Anterior cingulate cortex (tissue), 58 donors: Measurements from ENCODE around the gene SND1.

ENCODE experiments used
- DNase-seq, 58 donors: peaks; one replicate each; lab custom pipeline; 2025; lab: John Stamatoyannopoulos, UW

Gene SND1

DNA sequence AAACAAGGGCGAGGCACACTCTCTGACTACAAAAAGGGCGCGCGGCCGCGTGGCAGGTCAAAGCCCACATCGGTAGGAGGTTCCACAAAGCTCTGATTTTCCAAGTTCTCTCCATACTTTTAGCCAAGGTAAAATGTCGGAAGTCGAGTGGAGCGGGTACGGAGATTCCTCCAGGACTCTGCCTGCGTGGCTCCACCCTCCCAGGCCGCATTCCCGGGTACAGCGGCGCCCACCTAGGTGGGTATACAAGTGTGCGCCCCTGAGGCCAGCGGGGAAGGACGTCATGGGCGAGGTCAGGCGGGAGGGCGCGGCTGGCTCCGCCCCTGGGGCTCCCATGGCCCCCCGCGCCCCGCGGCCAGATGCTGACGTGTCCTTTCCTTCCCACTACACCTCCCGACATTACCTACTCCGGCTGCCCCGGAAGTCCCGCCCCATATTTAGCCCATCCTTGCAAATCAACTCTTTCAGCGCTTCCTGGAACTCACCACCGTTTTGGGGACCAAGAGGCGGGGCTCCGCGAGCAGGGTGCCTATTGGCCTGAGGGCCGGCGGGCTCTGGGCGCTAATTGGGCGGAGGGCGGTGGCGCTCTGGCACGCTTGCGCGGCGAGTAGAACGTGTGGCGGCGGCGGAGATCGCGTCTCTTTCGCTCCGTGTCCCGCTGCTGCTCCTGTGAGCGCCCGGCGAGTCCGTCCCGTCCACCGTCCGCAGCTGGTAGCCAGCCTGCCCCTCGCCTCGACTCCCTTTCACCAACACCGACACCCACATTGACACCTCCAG is at the start of gene SND1:
SND1 (plus strand) TSS at position 639 of the 777 bp plus-strand sequence. CDS start 180 bp downstream, outside the sequence.
- peak; percentile 83 to 100 (median 98) for DNase-seq

DNA sequence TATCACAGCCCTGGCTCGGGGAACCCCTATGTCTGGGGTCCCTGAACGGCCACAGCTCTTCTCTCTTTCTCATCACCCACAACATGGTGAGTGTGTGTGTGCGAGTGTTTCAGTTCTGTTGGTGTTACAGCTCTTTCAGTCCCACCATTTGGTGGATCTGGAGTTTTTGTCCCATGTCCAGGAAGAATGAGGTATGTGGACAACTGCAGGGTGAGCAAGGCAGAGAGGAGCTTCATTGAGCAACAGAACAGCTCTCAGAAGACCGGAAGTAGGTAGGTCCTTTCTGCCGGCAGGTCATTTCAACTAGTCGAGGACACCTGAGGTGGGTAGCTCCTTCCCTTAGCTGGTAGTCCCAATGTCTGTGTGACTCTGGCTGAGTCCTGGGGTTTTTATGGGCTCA is 43.5 kb upstream of the SND1 start:
- no peak for DNase-seq

DNA sequence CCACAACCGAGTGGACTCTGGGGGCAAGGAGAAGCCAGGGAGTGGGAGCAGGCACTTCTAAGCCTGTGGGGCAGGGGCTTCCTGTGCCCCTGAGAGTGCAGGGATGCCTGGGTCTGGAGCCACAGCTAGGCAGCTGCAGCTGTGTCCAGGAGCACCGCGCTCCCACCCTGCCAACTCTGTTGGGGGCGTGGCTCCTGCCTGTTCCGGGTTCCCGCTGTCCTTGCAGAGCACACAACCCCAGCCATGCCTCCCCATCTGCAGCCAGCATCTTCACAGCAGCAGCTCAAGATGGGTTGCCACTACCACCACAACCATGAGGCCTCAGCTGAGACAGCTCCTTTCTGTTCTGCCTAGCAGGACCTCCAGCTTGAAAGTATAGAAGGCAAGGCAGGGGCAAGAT is 42.7 kb upstream of the SND1 start:
- DNase-seq, result no peak

DNA sequence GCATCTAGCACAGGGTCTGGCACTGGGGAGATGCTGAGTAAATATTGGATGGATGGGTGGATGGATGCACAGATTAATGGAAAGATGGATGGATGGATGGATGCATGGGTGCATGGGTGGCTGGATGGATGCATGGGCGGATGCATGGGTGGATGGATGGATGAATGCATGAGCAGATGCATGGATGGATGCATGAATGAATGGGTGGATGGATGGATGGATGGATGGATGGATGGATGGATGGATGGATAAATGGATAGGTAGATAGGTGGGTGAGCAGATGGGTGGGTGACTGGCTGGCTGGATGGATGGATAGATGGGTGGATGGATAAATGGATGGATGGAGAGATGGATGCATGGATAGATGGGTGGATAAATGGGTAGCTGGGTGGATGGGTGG is 39.7 kb upstream of the SND1 start:
- no peak for DNase-seq

DNA sequence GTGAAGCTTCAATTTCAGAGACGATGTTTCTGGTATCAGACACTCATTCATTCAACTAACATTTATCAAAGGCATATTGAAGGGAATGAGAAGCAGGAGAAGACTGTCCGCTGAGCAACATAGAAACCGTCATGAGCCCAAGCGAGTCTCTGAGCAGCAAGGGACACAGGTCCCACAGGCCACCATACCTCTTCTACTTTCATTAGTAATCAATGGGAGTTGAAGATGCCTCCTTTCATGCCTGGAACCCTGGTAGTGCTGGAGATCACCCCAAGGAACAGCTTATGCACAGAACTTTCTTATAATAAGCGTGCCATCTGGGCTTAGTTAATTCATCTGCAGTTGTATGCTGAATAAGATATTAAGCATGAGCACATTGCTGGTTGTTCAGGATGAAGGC is 35.3 kb upstream of the SND1 start:
- no peak for DNase-seq

DNA sequence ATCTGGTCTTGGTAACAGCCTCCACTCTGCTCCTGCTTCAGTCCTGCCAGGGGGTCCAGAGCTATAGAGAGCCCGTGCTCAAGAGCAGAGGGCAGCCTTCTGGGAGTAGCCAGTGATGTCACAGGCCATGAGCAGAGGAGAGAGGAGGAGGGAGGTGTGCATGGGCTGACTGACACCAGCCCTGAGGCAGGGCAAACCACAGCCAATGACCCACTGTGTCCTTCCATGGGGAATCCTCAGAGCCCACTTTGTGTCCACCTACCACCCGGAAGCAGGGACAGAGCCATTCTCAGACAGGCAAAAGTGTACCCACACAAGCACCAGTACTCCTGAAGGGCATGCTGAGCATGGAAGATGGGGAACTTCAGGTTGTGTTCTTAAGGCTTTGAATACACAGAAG is 34.0 kb upstream of the SND1 start, which contains the start of gene PAX4:
PAX4 (minus strand) TSS at position 101 of the 400 bp plus-strand sequence. CDS start 2,214 bp downstream, outside the sequence.
- DNase-seq, result no peak

DNA sequence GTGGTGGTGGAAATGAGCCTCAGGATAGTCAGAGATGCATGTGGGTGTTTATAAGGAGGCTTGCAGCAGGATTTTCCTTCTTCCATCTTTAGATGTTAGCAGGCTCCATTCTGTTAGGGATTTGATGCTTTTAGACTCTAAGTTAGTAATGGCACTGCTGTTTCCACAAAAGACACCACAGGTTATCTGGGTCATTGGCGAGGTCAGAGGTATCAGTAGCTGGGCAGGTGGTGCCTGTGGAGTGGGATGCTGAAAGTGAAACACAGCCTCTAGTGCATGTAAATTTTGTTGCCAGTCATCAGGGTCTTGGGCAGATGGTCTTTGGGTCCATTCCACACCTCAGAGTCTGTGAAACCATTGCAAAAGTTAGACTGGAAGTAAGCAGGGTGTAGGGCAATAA is 33.2 kb upstream of the SND1 start:
- no peak for DNase-seq

DNA sequence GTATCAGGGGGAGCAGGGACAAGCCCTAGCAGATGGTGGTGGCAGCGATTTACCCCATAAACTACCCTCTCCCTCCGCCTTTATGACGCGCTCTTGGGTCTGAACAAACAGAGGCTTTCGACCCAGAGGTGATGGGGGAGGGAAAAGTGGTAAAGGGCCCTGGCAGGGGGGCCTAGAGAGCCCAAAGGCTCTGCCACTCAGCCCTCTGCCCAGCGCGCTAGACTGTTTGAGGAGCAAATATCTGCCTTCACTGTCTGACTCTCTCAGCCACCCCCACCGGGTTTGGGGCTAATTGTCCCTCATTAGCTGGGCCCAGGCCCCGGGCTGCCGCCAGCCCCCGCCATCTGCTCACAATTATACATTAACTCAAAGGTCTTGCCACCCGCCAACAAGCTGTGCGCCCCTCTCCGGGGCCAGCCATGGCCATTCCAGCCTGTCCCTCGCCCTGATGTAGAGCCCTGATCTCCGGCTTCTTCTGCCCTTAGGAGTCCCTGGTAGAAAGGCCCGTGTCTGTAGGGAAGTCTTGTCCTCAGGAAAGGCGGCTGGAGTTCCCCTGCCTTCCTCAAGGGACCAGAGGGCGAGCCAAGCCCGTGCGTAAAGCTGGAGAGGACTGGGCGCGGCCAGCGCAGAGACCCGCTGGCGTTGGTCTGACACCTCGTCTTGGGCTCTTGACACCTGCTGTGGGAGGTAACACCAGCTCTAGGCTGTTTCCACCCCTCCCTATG is 32.2 kb upstream of the SND1 start:
- DNase-seq, result peak in 3 of 58 donors; percentile 1 to 25 (median 3)

DNA sequence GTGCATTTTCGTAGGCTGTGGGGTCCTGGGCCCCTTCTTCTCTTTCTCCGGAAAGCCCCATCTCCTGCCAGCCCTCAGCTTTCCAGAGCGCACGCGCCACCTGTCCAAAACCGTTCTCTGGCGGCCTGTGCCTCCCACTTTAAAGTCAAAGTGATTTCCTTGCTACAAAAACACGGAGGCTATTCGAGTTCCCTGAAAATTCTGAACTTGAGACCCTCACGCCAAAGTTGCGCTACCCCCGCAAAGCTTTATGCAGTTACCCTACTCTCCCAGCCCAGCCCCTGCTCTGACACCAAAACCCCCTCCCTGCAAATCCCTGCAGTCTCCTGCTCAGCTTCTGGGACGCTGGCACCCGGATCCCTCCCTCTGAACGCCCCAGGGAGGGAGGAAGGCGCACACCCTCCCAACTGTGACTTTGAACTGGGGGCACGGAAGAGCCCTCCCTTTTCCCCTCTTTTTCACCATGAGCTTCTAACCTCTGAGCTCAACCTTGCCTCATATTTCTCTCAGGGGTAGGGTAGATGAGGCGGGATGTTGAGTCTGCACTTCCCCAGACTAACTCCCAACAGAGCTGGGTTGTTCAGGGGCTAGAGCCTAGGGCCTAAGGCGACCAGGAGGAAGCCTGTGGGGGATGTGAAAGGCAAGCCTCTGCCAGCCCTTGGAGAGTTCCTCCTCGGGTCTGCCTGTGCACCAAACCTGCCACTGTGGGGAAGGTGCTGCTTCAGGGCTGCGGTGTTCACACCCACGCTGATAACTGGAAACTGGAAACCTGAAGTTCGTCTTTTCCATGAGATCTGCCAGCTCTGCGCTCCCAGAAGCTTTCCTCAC is 31.4 kb upstream of the SND1 start:
- DNase-seq, result peak in 2 of 58 donors; percentile 1 to 4

DNA sequence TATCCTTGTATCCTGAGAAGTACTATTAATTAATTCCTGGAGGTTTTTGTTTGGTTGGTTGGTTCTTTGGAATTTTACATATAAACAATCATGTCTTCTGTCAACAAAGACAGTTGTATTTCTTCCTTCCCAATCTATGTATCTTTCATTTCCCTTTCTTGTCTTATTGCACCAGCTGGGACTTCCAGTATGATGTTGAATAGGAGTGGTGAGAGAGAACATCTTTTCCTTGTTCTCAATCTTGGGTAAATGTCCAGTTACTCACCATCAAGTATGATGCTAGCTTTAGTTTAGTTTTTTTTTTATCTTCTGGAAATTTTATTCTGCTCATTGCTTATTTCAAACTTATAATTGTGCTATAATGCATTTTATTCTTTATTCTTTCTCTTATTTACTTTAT is 26.7 kb upstream of the SND1 start:
- no peak for DNase-seq

DNA sequence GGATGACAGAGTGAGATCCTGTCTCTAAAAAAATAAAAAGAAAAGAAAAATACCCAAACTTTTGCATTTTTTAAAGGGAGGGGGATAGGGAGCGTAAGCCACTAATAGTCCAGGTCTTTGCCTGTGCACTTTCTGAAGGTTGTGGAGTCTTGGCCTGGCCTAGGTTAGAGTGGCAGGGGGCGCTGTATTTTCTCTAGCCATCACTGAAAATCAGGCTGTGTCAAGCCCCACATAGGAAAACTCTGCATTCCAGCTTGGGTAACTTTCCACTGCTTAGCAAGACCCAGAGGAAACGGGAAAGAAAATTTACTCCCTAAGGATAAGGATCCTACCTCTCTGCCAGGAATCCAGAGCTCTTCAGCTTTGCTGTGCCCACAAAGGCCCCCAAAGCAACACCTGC is 23.5 kb upstream of the SND1 start:
- no peak for DNase-seq

DNA sequence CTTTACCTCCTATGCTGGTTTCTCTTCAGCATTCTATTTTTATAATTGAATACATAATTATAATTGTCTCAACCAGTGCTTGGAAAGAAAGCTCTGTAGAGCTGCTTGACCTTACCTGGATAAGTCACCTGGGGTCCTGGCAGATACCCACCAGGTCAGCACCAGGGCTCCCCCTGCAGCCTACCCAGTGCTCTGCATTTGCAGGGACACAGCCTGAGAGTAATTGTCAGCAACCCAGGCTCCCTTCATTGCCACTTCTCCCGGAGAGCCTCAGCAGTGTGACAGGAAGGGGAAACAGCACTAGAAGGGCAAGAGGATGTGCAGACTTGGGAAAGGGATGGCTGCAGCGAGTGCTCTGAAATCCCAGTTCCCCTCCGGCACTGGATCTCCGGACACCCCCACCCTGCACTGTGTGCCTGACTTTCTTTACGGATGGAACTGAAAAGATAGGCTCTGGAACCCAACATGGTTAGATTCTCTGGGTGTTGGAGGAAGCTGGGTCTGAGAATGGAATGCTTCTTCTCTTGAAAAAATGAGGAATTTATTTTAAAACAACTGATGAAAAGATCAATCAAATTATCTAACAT is 22.6 kb upstream of the SND1 start:
- no peak for DNase-seq

DNA sequence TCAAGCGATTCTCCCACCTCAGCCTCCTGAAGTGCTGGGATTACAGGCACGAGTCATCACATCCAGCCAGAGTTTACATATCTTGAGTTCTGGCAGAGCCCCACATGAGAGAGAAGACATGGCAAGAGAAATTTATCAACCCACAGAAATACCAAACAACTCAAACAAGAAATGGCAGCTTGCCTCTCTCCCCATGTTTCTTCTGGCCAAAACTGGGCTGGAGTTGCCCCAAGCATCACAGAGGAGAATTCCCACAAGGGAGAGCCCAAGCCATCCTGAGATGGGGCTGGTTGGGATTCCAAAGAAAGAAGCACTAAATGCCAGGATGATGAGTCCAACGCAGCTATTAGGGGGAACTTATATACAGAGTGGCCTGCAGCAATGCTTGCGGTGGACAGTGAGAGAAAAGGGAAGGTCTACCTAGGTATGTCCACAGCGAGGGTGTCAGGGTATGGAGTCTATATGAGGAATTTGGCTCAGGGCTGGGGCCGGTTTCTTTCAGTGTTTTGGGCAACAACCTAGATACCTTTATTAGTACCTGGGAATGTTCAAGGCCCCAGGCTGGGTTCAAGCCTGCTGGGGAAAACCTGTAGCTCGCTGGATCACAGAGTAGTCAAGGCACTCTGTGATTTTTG is 19.6 kb upstream of the SND1 start:
- DNase-seq, result no peak

DNA sequence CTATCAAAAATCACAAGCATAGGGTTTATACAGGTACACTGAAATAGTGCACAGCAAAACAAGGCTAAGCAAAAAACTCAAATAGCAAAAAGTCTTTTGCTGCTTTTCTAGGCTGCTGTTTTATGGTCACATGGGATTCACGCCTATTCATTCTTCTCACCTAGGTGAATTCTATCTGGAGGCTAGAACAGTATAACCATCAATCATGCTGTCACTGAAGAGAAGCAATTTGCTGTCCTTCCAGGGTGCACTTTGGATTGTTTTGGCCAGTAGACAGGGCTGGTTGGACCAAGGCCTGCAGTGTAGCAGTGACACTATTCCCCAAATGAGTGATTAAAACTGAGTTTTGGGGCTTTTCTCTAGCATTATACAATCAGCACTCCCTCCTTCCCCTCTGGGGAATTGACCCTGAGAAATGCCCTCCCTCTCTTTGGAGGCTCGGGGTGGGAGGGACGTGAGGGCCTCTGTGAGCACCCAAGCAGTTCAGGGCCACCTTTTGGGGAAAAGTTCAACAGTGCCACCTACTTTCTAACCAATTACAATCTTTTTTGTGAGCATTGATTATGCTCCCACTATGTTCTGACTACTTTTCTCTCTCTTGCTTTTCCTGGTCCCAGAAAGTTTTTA is 16.2 kb upstream of the SND1 start:
- DNase-seq, result no peak

DNA sequence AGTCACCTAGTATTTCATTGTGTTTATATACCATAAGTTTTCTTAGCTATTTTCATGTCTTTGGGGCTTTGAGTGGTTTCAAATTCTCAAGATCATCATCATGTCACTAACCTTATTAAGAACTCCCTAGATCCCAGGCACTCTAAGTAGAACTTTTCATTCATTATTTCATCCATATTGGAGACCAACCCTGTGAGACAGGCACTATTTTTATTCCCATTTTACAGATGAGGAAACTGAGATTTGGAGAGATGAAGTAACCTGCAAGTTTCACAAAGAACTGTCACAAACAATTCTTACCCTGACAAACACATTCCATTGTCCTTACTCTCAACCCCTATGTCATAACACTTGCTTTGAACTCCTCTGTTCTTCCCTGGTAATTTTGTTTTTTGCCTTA is 13.8 kb upstream of the SND1 start:
- no peak for DNase-seq

DNA sequence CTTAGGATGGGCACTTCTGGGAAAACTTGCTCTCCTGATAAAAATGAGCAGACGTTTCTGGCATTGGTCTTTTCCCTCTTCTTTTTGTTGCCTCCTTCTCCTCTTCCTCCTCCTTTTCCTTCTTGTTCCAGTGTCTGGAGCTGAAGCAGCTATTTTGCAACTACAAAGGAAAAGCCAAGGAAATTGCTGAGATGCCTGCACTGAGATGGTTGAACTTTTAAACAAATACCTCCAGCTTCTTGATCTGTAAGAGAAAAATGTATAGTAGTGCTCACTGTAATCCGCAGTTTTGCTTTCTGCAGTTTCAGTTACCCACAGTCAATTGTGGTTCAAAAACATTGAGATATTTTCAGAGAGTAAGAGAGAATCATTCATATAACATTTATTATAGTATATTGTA is 7.5 kb upstream of the SND1 start:
- DNase-seq, result no peak

DNA sequence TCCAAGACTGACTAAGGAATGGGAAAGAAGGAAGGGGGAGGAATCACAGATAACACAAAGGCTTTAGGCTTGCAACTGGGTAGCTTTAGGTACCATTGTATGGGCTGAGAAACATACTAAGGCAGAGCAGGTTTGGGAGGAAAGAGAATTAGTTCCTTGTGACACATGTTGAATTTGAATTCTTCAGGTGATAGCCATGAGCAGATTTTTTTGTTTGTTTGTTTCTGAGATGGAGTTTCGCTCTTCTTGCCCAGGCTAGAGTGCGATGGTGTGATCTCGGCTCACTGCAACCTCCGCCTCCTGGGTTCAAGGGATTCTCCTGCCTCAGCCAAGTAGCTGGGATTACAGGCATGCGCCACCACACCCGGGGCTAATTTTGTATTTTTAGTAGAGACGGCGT is 4.4 kb upstream of the SND1 start:
- DNase-seq, result no peak

DNA sequence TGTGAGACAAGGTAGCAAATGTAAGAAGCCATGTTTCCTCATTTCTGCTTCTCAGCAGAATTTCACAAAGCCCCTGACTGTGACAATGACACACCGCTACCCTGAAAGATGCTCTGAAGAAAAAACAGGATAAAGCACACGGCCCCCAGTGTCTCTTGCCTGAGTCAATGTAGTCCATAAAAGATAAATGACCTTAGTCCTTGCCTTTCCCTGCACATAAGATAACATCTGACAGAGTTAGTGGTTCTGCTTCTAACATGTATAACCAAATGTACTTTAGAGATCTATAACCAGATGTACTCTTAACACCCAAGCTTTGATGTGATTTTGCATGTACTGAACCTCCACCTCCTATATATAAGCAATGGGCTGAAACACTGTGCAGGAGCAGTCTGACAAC is 3.0 kb upstream of the SND1 start:
- no peak for DNase-seq

DNA sequence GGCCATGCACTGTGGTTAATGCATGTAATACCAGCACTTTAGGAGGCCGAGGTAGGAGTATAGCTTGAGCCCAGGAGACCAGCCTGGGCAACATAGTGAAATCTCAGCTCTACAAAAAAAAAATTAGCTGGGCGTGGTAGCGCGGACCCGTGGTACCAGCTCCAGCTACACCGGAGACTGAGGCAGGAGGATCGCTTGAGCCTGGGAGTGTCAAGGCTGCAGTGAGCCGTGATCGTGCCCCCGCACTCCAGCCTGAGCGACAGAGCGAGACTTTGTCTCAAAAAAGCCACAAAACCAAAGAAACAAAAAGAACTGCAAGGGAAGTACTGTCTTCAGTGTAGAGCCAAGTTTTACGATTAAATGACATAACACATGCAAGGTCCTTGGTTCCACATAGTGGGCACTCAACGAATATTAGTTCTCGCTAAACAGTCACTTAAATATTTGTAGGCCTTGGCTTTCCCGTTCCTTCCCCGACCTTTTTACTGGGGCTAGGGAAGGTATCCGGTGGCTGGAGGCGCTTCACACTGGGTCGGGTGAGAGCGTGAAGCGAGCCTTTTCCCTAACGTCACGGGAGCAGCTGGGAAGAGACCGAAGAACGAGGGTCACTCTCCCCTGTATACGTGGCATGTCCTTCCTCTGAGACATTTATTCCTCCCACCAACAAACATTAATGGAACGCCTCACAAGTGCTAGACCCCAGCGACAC is 993 bp upstream of the SND1 start:
- DNase-seq, result peak in 6 of 58 donors; percentile 14 to 64 (median 44)
